SU-DHL-6 (cell line): ENCODE results near the gene LEKR1.
A peak's percentile ranks its signal among the peaks of the same experiment; 100 is the strongest.

Source experiments
- H2AFZ ChIP-seq: fragments of 200-600 bp; sonication (generic); 2 replicates; pipeline ENCODE4 v1.6.1; 2014; ENCODE audit warnings: low read depth, mild to moderate bottlenecking, moderate library complexity, mixed read lengths, antibody characterized with exemption, low read length; ENCODE audit not compliant: severe bottlenecking
- H3F3A ChIP-seq: fragments of 200-600 bp; shearing (Covaris generic); 2 replicates; pipeline ENCODE4 v1.6.0; 2016; ENCODE audit warnings: antibody characterized with exemption, mild to moderate bottlenecking; ENCODE audit not compliant: insufficient read depth
- H3K27ac ChIP-seq: fragments of 200-600 bp; sonication (generic); 2 replicates; pipeline ENCODE4 v1.5.1; 2016; ENCODE audit warnings: low read depth, mild to moderate bottlenecking, low read length, moderate library complexity, mixed read lengths
- H3K27me3 ChIP-seq: fragments of 200-600 bp; sonication (generic), shearing (Covaris generic); 2 replicates; pipeline ENCODE4 v1.6.0; 2014; ENCODE audit warnings: mild to moderate bottlenecking, low read length
- H3K36me3 ChIP-seq: fragments of 200-600 bp; sonication (generic); 2 replicates; pipeline ENCODE4 v1.6.1; 2014; ENCODE audit warnings: mild to moderate bottlenecking, low read length, mixed read lengths
- H3K4me2 ChIP-seq: fragments of 300-600, 200-600 bp; shearing (Covaris generic), sonication (generic); 2 replicates; pipeline ENCODE4 v1.6.0; 2014; ENCODE audit warnings: low read length, low read depth, mild to moderate bottlenecking; ENCODE audit not compliant: poor library complexity, severe bottlenecking
- H3K4me3 ChIP-seq: fragments of 200-600 bp; sonication (generic); 2 replicates; pipeline ENCODE4 v1.5.1; 2014; ENCODE audit warnings: antibody characterized with exemption, low read length, mild to moderate bottlenecking, mixed read lengths; ENCODE audit not compliant: insufficient read depth, poor library complexity, severe bottlenecking
- H3K79me2 ChIP-seq: fragments of 200-600 bp; sonication (generic); 2 replicates; pipeline ENCODE4 v1.6.1; 2014; ENCODE audit warnings: mild to moderate bottlenecking, low read length, moderate library complexity; ENCODE audit not compliant: insufficient read depth
- H3K9ac ChIP-seq: fragments of 200-600 bp; sonication (generic); 2 replicates; pipeline ENCODE4 v1.7.0; 2014; ENCODE audit warnings: mild to moderate bottlenecking, low read length
- H3K9me2 ChIP-seq: fragments of 200-600 bp; sonication (generic); replicated peaks from 2 replicates; pipeline ENCODE4 v1.6.1; 2014; ENCODE audit warnings: low read length; ENCODE audit not compliant: insufficient read depth
- H3K9me3 ChIP-seq: fragments of 200-600 bp; sonication (generic); 2 replicates; pipeline ENCODE4 v1.6.1; 2014; ENCODE audit warnings: low read length, mixed read lengths; ENCODE audit not compliant: insufficient read depth
- H4K20me1 ChIP-seq: fragments of 200-600 bp; sonication (generic); 2 replicates; pipeline ENCODE4 v1.6.1; 2014; ENCODE audit warnings: low read depth, mild to moderate bottlenecking, antibody characterized with exemption, low read length, moderate library complexity, mixed read lengths
- CTCF ChIP-seq: fragments of 200-600 bp; sonication (generic); IDR thresholded peaks from one replicate; pipeline ENCODE4 v1.5.1; 2017; ENCODE audit warnings: antibody characterized with exemption, mild to moderate bottlenecking, low read length, moderate library complexity; ENCODE audit not compliant: insufficient read depth, poor library complexity, severe bottlenecking
- EZH2phosphoT487 ChIP-seq: fragments of 200-600 bp; sonication (generic), shearing (Covaris generic); conservative IDR thresholded peaks from 2 replicates; pipeline ENCODE4 v1.6.1; 2018; ENCODE audit warnings: mild to moderate bottlenecking, antibody characterized with exemption, low read length, moderate library complexity, mixed read lengths

Gene LEKR1

DNA sequence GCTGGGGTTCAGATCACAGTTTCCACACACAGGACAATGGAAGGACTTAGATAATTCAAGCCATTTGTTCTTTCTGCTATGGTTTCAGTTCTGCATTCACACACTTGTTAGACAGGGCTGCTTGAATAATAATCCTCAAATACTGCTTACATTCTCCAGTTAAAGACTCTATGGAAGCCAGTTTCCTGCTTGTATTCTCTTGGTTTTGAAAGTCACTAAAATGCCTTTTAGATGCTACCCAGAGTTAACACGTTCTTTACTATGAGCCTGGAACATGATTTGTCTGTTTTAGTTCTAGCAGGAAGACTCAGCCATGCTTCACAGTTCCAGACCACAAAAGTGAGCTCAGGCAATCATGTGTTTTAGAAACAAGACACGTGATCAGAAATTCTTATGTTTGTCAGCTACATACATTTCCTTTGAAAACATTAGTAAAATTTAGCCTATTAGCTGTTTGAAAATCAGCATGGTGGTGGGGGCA, 152.4 kb downstream of the LEKR1 start:
- no peaks in the 10 kb centered on the region for H3K9me3 ChIP-seq
- no peaks in the 10 kb centered on the region for H4K20me1 ChIP-seq
- H3K27me3 ChIP-seq = no peaks in the 10 kb centered on the region
- peak overlapping the region; percentile 83 for H3K27ac ChIP-seq
- H3F3A ChIP-seq = peaks cover 22% of the 10 kb centered on the region; the same call in 1 of the 2 replicates
- TF ChIP-seq EZH2phosphoT487 (no peak), CTCF (no peak)
- no peaks in the 10 kb centered on the region for H3K79me2 ChIP-seq
- peak overlapping the region; percentile 37 for H3K9ac ChIP-seq
- H2AFZ ChIP-seq = peak overlapping the region; percentile 76
- H3K36me3 ChIP-seq = no peaks in the 10 kb centered on the region
- peak overlapping the region; percentile 4 for H3K4me3 ChIP-seq
- H3K9me2 ChIP-seq = no peaks in the 10 kb centered on the region
- peak overlapping the region; percentile 52 for H3K4me2 ChIP-seq

- Histone ChIP-seq H3F3A (peaks cover 12% of the 10 kb centered on the region; the same call in 1 of the 2 replicates), H3K27ac (no peak overlapping the region), H3K4me3 (no peak overlapping the region), H3K9ac (no peak overlapping the region), H3K9me3 (no peaks in the 10 kb centered on the region), H3K9me2 (no peaks in the 10 kb centered on the region), H3K4me2 (no peak overlapping the region), H2AFZ (no peak overlapping the region), H4K20me1 (no peaks in the 10 kb centered on the region), H3K79me2 (no peaks in the 10 kb centered on the region), H3K27me3 (no peaks in the 10 kb centered on the region), H3K36me3 (no peaks in the 10 kb centered on the region)
- TF ChIP-seq CTCF (no peak), EZH2phosphoT487 (no peak)
Measured at GRCh38 chr3:156981005-156981404, 154.9 kb downstream of the LEKR1 start.

- Histone ChIP-seq H3F3A (peaks cover 10% of the 10 kb centered on the region; the same call in 1 of the 2 replicates), H3K36me3 (no peaks in the 10 kb centered on the region), H3K4me2 (no peak overlapping the region), H2AFZ (no peak overlapping the region), H3K27ac (no peak overlapping the region), H3K4me3 (no peak overlapping the region), H3K27me3 (no peaks in the 10 kb centered on the region), H4K20me1 (no peaks in the 10 kb centered on the region), H3K9ac (no peak overlapping the region), H3K9me3 (no peaks in the 10 kb centered on the region), H3K79me2 (no peaks in the 10 kb centered on the region), H3K9me2 (no peaks in the 10 kb centered on the region)
- no peak for TF ChIP-seq CTCF
- no peak for TF ChIP-seq EZH2phosphoT487
Measured at GRCh38 chr3:156983559-156983958, 157.4 kb downstream of the LEKR1 start.
